GM18499 (cell line): ENCODE measurements around the gene ASIC3.

Experiments used
- ATAC-seq: cut with Tn5 transposase; IDR thresholded peaks from one replicate; pipeline ENCODE4 v1.9.1; 2021; ENCODE audit warnings: moderate number of reproducible peaks; ENCODE audit not compliant: insufficient read depth, unreplicated experiment

Gene ASIC3

GRCh38 chr7:151095828-151096475 is 47.6 kb downstream of the ASIC3 start:
- no peak for ATAC-seq

GRCh38 chr7:151099486-151100211 is 51.3 kb downstream of the ASIC3 start:
- ATAC-seq = no peak

GRCh38 chr7:151100921-151101320 is 52.6 kb downstream of the ASIC3 start:
- no peak for ATAC-seq

GRCh38 chr7:151101621-151102396 is 53.5 kb downstream of the ASIC3 start:
- ATAC-seq = no peak
